WI38 (cell line): ENCODE measurements around the gene LILRB4.
"Not testable (repeated sequence)": the region's sequence is repeated elsewhere in the genome, so short reads cannot be mapped to it uniquely, and the experiment has no call there.

ENCODE experiments used
- H3K4me3 ChIP-seq: 2 replicates; pipeline ENCODE4 v1.5.1; 2011; ENCODE audit warnings: low read depth, mild to moderate bottlenecking, control low read depth, low read length
- TF ChIP-seq, protein P1 (sequence below): IDR thresholded peaks from 2 replicates; pipeline ENCODE4 v1.5.1; 2012; ENCODE audit warnings: low read depth, mild to moderate bottlenecking, control low read depth, low read length

Gene LILRB4

DNA sequence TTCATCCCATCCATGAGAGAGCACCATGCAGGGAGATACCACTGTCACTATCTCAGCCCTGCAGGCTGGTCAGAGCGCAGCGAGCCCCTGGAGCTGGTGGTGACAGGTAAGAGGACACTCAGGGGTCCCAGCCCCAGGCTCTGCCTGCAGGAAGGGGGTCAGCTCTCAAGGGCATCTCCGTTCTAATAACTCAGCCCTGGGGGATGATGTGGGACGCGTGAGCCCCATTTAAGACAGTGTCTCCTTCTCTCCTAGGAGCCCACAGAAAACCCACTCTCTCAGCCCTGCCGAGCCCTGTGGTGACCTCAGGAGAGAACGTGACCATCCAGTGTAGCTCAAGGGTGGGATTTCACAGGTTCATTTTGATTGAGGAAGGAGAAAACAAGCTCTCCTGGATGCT, 46.0 kb downstream of the LILRB4 start:
- TF ChIP-seq, protein P1, sequence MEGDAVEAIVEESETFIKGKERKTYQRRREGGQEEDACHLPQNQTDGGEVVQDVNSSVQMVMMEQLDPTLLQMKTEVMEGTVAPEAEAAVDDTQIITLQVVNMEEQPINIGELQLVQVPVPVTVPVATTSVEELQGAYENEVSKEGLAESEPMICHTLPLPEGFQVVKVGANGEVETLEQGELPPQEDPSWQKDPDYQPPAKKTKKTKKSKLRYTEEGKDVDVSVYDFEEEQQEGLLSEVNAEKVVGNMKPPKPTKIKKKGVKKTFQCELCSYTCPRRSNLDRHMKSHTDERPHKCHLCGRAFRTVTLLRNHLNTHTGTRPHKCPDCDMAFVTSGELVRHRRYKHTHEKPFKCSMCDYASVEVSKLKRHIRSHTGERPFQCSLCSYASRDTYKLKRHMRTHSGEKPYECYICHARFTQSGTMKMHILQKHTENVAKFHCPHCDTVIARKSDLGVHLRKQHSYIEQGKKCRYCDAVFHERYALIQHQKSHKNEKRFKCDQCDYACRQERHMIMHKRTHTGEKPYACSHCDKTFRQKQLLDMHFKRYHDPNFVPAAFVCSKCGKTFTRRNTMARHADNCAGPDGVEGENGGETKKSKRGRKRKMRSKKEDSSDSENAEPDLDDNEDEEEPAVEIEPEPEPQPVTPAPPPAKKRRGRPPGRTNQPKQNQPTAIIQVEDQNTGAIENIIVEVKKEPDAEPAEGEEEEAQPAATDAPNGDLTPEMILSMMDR: no peak
- H3K4me3 ChIP-seq: no peak overlapping the region

DNA sequence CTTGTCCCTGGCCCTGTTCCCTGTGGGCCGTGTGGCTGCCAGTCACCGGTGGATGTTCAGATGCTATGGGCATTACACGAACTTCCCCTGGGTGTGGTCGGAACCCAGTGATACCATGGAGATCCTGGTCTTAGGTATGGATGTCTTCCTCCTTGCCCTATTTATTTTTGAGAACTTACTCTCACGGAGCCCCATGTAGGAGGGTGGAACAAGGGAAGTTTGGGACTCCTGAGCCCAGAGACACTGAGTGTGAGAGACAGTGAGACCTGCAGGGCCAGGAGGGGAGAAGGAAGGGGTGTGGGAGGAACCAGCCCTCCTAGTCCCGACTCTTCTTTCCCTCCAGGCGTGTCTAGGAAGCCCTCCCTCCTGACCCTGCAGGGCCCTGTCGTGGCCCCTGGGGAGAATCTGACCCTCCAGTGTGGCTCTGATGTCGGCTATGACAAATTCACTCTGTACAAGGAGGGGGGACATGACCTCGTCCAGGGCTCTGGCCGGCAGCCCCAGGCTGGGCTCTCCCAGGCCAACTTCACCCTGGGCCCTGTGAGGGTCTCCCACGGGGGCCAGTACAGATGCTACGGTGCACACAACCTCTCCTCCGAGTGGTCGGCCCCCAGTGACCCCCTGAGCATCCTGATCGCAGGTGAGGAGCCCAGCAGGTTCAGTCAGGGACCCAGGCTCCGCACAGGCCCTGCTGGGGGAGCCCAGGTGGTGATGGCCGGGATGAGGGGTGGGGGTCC, 46.6 kb downstream of the LILRB4 start:
- H3K4me3 ChIP-seq: no peak overlapping the region
- TF ChIP-seq, protein P1: no peak

DNA sequence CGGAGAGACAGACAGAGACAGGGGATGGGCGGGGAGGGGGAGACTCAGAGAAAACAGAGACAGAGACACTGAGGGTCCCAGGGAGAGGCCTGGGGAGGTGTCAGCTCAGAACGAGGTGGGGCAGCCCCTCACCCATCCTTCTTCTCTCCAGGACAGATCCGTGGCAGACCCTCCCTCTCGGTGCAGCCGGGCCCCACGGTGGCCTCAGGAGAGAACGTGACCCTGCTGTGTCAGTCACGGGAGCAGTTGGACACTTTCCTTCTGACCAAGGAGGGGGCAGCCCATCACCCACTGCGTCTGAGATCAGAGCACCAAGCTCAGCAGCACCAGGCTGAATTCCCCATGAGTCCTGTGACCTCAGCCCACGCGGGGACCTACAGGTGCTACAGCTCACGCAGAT, 47.2 kb downstream of the LILRB4 start:
- not testable (repeated sequence) for H3K4me3 ChIP-seq
